GM19043 (cell line): ENCODE results near the gene ADCY1.

Source experiments
- ATAC-seq: cut with Tn5 transposase; IDR thresholded peaks from one replicate; pipeline ENCODE4 v1.9.1; 2021; ENCODE audit warnings: low read depth; ENCODE audit not compliant: unreplicated experiment

The ADCY1 gene

DNA sequence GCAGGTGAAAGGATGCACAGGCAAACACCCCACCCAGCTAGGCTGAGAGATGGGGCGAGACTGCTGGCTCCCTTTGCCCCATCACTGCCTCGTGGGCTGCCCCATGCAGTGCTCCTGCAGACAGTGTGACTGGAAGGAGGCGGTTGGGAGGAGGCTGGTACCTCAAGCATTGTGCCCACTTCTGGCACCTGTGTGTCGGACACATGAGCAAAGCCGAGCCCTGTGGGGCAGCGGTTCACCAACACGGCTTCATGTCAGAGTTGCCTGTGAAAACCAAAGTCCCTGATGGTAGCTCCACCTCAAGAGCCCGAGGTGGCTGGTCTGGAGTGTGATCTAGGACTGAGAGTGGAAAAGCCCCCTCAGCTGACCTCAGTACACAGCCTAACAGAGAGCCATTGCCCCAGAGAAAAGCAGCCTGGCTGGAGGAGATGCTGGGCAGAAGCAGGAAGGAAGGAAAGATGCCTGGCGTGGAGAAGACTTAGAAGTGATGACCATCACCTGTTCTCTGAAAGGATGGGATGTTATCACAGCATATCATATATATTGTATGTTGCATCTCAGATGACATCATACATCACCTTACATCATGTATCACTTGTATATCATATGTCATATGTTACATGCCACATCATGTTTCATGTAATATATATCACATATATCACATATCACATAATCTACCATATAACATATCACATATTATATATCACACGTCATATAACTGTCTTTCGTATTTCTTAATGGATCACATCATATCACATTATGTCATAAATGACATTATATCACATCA is 75.6 kb downstream of the ADCY1 start:
- no peak for ATAC-seq

DNA sequence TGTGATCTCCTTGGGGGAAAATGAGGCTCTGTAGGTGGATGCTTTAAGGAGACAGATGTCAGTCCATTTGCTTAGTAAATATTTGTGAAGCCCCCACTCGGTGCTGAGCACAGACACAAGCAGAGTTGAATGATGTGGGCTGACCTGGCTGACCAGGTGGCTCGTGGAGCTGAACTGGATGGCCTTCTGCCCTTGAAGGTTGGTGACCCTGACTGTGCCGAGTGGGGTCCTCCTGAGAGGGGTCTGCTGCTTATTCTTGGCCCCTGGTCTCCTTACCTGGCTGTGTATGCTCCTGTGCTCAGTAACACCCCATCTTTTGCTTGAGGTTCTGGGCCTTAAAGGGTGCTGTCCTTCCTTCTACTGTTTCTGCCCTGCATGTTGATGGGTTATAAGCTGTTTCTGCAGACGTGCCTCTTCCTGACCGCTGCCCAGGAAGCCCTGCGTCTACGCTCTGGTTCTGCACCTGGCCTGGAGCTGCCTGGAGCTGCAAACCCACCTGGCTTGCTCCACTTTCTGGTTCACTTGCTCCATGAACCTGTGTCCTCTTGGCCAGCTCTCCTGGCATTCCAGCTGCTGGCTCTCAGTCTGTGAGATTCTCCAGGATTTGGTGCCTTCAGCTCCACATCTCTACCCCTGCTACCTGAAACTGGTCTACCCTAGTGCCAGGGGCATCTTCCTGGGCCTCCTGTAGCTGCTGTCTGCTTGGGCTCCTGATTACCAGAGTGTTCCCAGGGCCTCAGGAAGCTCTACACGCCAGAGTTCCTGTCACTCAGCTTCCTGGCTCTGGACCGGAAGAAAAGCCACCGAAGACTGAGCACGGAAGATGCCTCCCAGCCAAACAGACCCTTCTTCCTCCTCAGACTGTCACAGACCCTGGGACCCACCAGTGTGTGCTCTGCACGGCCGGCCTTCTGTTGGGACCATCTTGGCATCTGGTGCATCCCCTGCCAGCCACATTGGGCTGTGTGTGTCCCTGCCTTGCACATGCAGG is 76.5 kb downstream of the ADCY1 start:
- no peak for ATAC-seq

DNA sequence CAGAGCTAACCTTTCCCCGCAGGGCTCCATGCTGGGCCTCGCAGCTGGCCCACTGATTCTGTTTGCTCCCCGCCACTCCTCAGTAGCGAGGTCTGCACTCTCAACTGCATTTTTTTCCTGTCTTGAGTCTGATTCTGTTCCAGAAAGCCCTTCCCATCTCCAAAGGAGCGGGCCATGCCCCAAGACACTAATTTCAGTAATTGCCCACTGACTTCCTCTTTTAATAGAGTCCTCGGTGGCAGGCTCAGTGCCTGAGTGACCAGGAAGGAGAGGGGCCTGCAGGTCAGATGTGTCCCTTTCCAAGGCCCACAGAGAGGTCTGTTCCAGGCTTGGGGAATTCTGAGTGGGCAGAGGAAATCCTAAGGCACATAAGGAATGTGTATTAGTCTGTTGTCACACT is 77.4 kb downstream of the ADCY1 start:
- no peak for ATAC-seq

DNA sequence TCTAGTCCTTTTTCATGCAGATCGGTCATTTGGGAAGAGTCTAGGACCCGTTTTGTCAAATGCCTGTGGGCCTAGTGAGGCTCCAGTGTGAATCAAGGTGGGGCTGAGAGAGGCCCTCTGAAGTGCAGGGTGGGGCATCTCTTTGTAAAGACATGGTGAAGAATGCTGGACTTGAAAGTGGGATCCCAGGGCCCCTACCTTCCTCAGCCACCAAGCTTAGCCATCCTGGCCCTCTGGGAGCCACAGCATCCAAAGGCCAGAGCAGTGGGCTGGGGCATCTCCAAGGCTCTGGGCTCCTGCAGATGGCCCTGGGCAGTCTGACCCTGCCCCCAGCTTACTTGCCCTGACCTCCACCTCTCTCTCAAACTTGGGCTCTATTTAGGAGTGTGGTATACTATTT is 78.5 kb downstream of the ADCY1 start:
- ATAC-seq, result no peak

DNA sequence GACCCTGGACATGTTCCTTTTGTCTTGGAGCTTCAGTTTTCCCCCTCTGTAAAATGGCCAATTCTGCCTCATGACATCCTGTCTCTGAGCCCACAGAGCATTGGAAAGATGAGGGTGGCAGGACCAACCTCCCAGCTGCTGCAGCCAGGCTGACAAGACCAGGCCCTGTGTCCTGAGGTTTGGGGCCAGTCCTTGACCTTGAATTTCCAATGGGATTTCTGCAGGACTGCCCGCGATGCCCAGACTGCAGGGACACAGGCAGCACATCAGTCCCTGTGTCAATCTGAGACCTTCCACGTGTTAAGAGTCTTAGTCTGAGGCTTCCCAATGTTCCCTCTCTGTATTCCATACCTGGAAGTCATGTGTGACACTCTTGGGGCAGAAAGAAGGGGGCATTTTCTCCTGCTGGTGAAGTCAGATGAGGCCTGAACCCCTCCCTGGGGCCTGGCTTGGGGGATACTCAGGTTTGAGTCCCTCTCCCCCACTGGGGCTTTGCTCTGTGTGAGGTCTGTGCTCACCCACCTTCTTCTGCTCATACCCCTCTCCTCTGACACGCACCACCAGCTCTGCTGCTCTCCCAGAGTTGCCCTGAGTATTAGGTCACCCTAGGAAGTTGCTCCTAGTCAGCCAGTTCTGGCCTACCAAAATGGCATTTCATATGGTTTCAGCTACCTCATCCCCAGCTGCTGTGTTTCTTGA is 79.2 kb downstream of the ADCY1 start:
- ATAC-seq, result no peak

- ATAC-seq, result no peak
Measured at GRCh38 chr7:45654341-45654740, 80.2 kb downstream of the ADCY1 start.

DNA sequence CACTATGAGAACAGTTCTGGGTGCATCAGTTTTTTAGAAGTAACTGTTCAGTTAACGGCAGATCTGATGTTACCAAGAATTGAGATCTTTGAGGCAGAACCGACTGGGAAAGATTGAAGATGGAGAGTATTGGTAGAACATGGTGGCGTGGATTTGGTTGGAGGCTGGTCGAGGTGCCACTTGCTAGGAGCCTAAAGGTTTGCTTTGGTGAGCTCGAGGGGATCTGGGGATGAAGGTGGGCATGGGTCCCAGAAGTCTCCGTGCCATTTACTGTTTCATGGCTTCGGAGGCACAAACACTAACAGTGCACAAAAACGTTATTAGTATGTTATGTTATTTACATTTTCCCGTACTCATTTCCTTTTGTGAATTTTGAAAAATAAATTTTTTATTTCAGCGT is 81.4 kb downstream of the ADCY1 start:
- ATAC-seq, result no peak

DNA sequence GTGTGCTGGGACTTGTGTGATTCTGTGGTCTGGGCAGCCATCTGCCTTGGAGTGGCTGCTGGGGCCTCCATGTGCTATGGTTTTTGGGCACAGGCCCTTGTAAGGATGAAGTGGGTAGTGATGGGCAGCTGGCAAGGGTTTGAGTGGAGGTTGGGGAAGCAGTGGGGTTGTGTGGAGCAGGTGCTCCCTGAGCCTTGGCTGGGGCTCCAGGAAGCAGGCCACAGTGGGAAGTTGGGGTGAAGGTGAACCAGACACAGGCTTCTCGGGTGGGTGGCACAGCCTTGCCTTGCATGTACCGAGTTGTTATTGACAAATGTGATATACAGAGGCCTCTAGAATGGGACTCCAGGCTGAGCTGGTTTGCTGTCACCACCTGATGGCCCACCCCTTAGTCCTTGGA is 82.3 kb downstream of the ADCY1 start:
- no peak for ATAC-seq

GRCh38 chr7:45657136-45657889 is 83.1 kb downstream of the ADCY1 start:
- no peak for ATAC-seq

- no peak for ATAC-seq
Measured at GRCh38 chr7:45657890-45658715, 83.9 kb downstream of the ADCY1 start.

- no peak for ATAC-seq
Measured at GRCh38 chr7:45658716-45659495, 84.7 kb downstream of the ADCY1 start.

GRCh38 chr7:45659496-45660139 is 85.5 kb downstream of the ADCY1 start:
- no peak for ATAC-seq

DNA sequence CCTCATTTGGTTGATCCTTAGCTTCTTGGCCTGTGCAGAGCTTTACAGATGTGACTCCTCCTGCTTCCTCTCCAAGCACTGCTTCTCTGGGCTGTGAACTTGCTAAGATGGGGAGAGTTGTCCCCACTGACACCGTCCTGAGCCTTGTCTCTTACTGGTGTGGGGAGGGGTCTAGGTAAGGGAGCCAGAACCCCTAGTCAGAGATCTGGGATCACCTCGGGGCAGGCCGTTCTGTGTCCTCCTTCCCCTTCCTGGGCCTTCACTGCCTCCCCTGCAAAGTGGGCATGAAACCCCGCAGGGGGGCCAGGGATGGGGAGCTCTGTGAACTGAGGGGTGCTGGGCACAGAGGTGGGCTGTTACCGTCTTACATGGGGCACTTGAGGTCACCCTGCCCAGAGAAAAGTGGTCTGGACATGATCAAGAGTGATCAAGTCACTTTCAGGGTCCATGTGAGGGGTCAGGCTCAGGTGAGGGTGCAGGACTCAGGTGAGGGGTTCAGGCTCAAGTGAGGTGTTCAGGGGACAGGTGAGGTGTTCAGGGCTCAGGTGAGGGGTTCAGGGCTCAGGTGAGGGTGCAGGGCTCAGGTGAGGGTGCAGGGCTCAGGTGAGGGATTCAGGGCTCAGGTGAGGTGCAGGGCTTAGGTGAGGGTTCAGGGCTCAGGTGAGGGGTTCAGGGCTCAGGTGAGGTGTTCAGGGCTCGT is 86.2 kb downstream of the ADCY1 start:
- no peak for ATAC-seq

- ATAC-seq, result no peak
Measured at GRCh38 chr7:45660901-45661211, 86.7 kb downstream of the ADCY1 start.

DNA sequence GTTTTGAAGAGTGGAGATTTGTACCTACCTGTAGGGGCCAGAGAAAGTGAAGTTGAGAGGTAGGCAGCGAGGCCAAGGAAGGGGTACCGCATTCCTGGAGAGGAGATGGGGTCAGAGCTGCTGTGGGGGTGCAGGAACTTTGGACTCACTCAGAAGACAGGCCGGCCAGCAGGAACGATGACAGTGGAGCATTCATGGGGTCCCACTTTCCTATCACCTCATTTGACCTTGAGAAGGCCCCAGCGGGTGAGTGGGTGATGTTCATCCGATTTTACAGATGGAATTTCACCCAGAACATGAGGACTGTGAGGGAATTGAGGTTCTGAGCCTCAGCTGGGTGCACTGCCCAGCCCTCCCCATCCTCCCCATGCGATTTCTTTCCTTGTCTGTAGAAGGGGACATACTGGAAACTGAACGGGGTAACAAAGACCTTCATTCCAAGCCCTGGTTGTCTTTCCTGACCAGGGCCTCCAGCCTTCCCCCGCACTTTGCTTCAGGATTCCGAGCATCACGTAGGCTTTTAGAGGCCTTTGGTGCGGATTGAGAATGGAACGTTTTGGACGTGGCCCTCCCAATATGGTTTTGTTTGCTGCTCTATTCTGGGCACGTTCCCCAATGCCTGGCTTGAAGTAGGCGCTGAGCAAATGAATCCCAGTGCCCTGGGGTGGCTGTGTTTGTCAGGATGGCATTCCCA is 87.3 kb downstream of the ADCY1 start:
- no peak for ATAC-seq

DNA sequence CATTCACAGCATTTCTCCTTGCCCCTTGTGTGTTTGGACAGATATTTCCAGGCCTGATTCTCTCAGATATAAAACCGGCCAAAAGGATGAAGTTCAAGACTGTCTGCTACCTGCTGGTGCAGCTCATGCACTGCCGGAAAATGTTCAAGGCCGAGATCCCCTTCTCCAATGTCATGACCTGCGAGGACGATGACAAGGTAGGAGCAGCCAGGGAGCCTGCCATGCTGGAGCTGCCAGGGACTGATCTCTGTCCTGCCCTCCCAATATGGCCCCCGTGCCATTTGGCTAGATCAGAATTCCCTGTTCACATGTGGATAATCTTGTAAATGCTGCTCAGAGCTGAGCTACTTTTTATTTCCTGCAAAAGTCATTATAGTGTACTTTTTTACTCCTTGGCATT is 87.8 kb downstream of the ADCY1 start:
- ATAC-seq, result no peak

DNA sequence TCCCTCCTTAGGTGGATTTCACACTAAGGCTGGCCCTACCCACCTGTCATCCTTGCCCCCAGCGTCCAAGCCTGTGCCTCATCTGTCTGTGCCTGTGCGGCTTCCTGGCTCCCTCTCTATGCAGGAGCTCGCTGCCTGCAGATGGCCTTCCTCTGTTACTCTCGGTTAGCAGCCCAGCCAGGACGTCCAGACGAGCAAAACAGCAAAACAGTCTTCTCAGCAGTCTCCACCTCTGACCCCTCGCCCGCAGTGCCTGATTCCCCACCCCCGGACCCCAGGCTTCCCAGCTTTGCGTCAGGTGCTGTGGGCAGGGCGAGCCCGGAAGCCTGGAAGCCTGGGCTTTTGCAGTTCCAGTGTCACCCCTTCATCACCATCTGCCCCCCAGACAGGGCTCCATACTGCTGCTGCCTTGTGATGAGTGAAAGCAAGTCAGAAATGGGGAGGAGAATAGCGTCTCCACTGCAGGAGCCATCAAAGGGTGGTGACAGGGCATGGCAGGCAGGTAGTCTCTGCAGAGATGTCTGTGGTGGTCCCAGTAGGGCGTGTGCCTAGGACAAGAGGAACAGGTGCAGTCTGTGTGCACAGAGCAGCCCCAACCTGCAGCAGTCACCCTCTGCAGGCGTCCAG is 88.5 kb downstream of the ADCY1 start:
- ATAC-seq, result no peak
